Ovary (tissue), 9 donors: ENCODE results near the gene RPRD1A. TPM values are rescaled to one million over a fixed set of nuclear protein-coding genes. Genes with fewer than 3 reads are reported as not detected.
"Not testable (repeated sequence)": the region's sequence is repeated elsewhere in the genome, so short reads cannot be mapped to it uniquely, and the experiment has no call there.

Source experiments
- DNase-seq, 5 donors: peaks; one replicate each; pipeline ENCODE4 v3.0.0-alpha.2; 2019 to 2020
- H3K27ac ChIP-seq, 2 donors: fragments of 200-600 bp; one replicate each; pipeline versions ENCODE4 v1.5.1 to v1.8.0; 2019 to 2022
- H3K27me3 ChIP-seq: fragments of 200-600 bp; one replicate; pipeline ENCODE4 v1.8.0; 2022
- H3K36me3 ChIP-seq: fragments of 200-600 bp; sonication (generic); one replicate; pipeline ENCODE4 v1.5.1; 2019
- H3K4me1 ChIP-seq: one replicate; pipeline ENCODE4 v1.8.1; 2013; ENCODE audit warnings: mild to moderate bottlenecking, moderate library complexity; ENCODE audit not compliant: insufficient read depth
- H3K4me3 ChIP-seq: fragments of 200-600 bp; sonication (generic); one replicate; pipeline ENCODE4 v1.5.1; 2017
- H3K9me3 ChIP-seq, 2 donors: fragments of 200-600 bp in 1 of 2; sonication (generic) in 1 of 2; one replicate each; pipeline versions ENCODE4 v1.5.1 to v1.8.1; 2013 to 2019; ENCODE audit warnings: mild to moderate bottlenecking in 1 of 2, moderate library complexity in 1 of 2
- EP300 ChIP-seq: sonication (generic); formaldehyde crosslinking; IDR thresholded peaks from one replicate; pipeline ENCODE4 v1.6.1; 2017; ENCODE audit warnings: antibody characterized with exemption
- POLR2A ChIP-seq: fragments of 450-650 bp; IDR thresholded peaks from one replicate; pipeline ENCODE4 v1.6.1; 2017; ENCODE audit warnings: antibody characterized with exemption, mild to moderate bottlenecking, moderate library complexity
- WGBS, 3 donors: extraction: QIAGEN DNeasy Blood & Tissue Kit in 1 of 3; methylation state at CpG; one replicate each; pipeline versions ENCODE4 v1.1.5 to v1.1.7; 2013 to 2017; 5-methylcytosine and 5-hydroxymethylcytosine counted together
- intact Hi-C, 4 donors: fragments of 100-400 bp; cut with DNase I; formaldehyde crosslinking; loops; one replicate each; pipeline versions ENCODE4 v1.11.0 to v1.15.1; 2022 to 2023
- polyA plus RNA-seq, 2 donors: library from polyadenylated mRNA; stranded (reverse); fragments of 200-250 nt in 1 of 2; fragments of 350-450 nt in 1 of 2; fragmentation: Illumina TruSeq in 1 of 2; extraction: RNeasy Lipid Tissue Mini Kit (QIAGEN cat#74804) in 1 of 2; gene quantifications; one replicate each; pipeline ENCODE4 v1.2.3, GENCODE V29; 2013 to 2014
- total RNA-seq, 7 donors: library from RNA; depleted of rRNA in 2 of 7; stranded (reverse); fragments of >200 nt in 2 of 7; fragmentation: NEBNext Ultra II Directional in 3 of 7; extraction: Animal tissue kit (Norgen Biotek cat#: 25700) in 3 of 7; gene quantifications; one replicate each; pipeline versions ENCODE4 v1.1.0 to v1.2.4, GENCODE V29; 2016 to 2023
- TF ChIP-seq, protein P1 (sequence below), 3 donors: fragments of 450-650 bp in 2 of 3; fragments of 200-600 bp in 1 of 3; IDR thresholded peaks; one replicate each; pipeline versions ENCODE4 v1.5.1 to v1.8.0; 2016 to 2022; ENCODE audit warnings: antibody characterized with exemption in 3 of 3, mild to moderate bottlenecking in 1 of 3
- donor health status: DM: no; HTN: no; CAD: no; lungs with moderate emphysema.
- donor health status: DM: no; HTN: no; CAD: no.
- donor health status: Bipolar disorder and iron deficiency.
- donor health status: DM: yes; HTN: yes; CAD: no.
- donor health status: DM: no; HTN: no; CAD: no.
- donor health status: DM: yes; HTN: yes; CAD: no.

RPRD1A gene
- total and polyA plus RNA-seq, 9 donors, result 19.3 to 56.8 (median 41.3) TPM

DNA sequence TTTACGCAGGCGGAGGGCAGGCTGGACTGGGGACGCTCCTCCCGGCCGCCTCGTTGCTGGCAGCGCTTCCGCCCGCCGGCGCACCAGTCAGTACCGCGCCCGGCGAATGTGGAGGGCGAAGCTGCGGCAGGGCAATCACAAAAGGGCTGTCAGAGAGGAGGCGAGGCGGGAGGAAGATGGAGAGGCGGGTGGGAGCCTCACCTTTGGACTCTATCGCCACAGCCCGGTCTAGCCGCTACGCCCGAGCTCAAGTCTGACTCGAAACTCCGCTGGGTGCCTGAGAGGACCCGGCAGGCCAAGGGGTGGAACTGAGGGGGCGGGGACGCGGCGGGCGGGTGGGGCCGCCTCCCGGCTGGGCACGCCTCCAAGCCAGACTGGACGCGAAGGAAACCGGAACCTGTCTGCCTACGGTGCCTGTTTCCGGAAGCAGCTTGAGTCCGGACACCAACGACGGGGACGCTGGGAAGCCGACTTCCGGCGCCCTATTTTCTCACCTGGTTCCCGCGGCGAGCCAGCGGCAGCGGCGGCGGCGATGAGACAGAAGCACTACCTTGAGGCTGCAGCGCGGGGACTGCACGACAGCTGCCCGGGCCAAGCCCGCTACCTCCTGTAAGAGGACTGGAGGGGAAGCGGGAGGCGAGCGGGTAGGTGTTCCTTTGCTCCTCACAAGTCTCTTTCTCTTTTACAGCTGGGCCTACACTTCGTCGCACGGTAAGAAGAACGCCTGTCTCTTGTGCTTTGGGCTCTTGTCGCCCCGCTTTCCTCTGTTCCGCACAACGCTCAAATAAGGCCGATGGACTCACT, 95.0 kb downstream of the RPRD1A start, which contains the start of gene RMP24:
Gene RMP24, plus strand, starts transcription at position 483 of the 804 bp plus-strand sequence.
- H3K4me1 ChIP-seq, result no peaks in the 10 kb centered on the region
- peak within 1 kb of the TSS; percentile 60 to 86 for H3K27ac ChIP-seq
- no peaks in the 10 kb centered on the region for H3K9me3 ChIP-seq
- WGBS, 3 donors, result 0 to 1% (median 1%) methylated on average over 59 to 73 of the region's 73 CpGs
- H3K27me3 ChIP-seq, result no peaks in the 10 kb centered on the region
- DNase-seq, result peak; percentile 91 to 97 (median 93)
- intact Hi-C loops, result no loop called here
- no peaks in the 10 kb centered on the region for H3K36me3 ChIP-seq
- TF ChIP-seq, protein P1, sequence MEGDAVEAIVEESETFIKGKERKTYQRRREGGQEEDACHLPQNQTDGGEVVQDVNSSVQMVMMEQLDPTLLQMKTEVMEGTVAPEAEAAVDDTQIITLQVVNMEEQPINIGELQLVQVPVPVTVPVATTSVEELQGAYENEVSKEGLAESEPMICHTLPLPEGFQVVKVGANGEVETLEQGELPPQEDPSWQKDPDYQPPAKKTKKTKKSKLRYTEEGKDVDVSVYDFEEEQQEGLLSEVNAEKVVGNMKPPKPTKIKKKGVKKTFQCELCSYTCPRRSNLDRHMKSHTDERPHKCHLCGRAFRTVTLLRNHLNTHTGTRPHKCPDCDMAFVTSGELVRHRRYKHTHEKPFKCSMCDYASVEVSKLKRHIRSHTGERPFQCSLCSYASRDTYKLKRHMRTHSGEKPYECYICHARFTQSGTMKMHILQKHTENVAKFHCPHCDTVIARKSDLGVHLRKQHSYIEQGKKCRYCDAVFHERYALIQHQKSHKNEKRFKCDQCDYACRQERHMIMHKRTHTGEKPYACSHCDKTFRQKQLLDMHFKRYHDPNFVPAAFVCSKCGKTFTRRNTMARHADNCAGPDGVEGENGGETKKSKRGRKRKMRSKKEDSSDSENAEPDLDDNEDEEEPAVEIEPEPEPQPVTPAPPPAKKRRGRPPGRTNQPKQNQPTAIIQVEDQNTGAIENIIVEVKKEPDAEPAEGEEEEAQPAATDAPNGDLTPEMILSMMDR (IDR thresholded peaks at IDR 0.05), result no peak
- TF ChIP-seq EP300, result no peak
- TF ChIP-seq POLR2A, result peak; percentile 24
- H3K4me3 ChIP-seq, result peak within 1 kb of the TSS; percentile 87

DNA sequence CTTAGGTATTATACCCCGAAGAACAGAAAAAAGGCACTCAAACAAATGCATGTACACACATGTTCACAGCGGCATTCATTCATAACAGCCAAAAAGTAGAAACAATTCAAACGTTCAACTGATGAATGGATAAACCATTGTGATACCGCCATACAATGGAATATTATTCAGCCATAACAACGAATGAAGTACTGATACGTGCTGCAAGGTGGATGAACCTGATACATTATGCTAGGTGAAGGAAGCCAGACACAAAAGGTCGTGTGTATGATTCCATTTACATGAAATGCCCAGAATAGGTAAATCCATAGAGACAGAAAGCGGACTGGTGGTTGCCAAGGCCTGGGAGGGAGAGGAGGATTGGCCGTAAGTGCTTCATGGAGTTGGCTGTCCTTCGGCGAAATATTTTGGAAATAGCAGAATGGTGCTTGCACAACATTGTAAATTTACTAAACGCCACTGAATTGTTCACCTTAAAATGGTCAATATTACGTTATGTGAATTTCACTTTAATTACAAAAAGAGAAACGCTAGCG, 95.6 kb downstream of the RPRD1A start:
- WGBS, 3 donors, result 25 to 30% (median 27%) methylated on average over 15 of the region's 15 CpGs
- no peaks in the 10 kb centered on the region for H3K36me3 ChIP-seq
- intact Hi-C loops, result no loop called here
- DNase-seq, result peak in 1 of 5 donors; percentile 18
- peak overlapping the region; percentile 60 to 86 for H3K27ac ChIP-seq
- no peaks in the 10 kb centered on the region for H3K27me3 ChIP-seq
- TF ChIP-seq, protein P1 (IDR thresholded peaks at IDR 0.05), result no peak
- TF ChIP-seq EP300, result no peak
- no peaks in the 10 kb centered on the region for H3K9me3 ChIP-seq
- H3K4me1 ChIP-seq, result no peaks in the 10 kb centered on the region
- peak overlapping the region; percentile 87 for H3K4me3 ChIP-seq

DNA sequence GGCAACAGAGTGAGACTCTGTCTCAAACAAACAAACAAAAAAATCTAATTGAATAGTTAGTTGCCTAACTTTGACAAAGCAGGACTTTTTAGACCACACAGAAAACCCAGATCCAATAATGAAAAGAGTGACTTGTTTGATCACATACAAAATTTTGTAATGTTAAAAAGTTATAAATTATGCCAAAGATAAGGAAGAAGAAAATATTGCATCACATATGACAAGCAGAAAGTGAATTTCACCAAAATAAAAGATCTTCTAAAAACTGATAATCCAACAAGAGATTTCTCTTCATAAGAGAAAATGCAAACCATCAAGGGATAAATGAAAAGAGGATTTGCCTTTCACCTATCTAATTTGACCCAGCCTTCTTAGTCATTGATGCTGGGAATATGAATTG, 97.7 kb downstream of the RPRD1A start:
- TF ChIP-seq EP300 (no peak), POLR2A (no peak)
- TF ChIP-seq, protein P1 (IDR thresholded peaks at IDR 0.05), result no peak
- DNase-seq, result no peak
- no peaks in the 10 kb centered on the region for H3K27me3 ChIP-seq
- no peaks in the 10 kb centered on the region for H3K4me1 ChIP-seq
- H3K4me3 ChIP-seq, result no peak overlapping the region
- no peaks in the 10 kb centered on the region for H3K9me3 ChIP-seq
- H3K36me3 ChIP-seq, result no peaks in the 10 kb centered on the region
- no peak overlapping the region for H3K27ac ChIP-seq
- intact Hi-C loops, result no loop called here

DNA sequence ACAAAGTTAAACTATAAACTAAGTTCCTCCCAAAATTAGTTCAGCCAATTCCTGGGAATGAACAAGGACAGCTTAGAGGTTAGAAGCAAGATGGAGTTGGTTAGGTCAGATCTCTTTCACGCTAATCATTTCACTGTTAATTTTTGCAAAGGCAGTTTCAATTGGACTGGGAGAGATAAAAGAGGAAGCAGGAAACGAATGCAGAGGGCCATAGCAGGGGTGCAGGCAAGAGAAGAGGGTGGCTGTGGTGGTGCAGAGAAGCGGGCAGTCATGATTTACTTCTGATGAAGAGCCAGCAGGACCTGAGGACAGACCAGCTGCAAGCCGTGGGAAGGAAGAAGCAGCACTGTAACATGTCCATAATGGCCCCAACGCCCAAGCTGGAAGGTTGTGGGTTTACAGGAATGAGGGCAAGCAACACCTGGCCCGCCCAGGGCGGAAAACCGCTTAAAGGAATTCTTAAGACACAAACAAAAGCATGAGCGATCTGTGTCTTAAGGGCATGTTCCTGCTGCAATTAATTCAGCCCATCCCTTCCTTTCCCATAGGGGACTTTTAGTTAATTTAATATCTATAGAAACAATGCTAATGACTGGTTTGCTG, 99.0 kb downstream of the RPRD1A start:
- no peaks in the 10 kb centered on the region for H3K9me3 ChIP-seq
- no peaks in the 10 kb centered on the region for H3K36me3 ChIP-seq
- H3K27me3 ChIP-seq, result no peaks in the 10 kb centered on the region
- H3K4me3 ChIP-seq, result no peak overlapping the region
- TF ChIP-seq POLR2A (no peak), EP300 (no peak)
- TF ChIP-seq, protein P1 (IDR thresholded peaks at IDR 0.05), result no peak
- intact Hi-C loops, result no loop called here
- DNase-seq, result no peak
- WGBS, 3 donors, result 46 to 63% (median 50%) methylated on average over 9 of the region's 9 CpGs
- no peak overlapping the region for H3K27ac ChIP-seq
- H3K4me1 ChIP-seq, result no peaks in the 10 kb centered on the region

DNA sequence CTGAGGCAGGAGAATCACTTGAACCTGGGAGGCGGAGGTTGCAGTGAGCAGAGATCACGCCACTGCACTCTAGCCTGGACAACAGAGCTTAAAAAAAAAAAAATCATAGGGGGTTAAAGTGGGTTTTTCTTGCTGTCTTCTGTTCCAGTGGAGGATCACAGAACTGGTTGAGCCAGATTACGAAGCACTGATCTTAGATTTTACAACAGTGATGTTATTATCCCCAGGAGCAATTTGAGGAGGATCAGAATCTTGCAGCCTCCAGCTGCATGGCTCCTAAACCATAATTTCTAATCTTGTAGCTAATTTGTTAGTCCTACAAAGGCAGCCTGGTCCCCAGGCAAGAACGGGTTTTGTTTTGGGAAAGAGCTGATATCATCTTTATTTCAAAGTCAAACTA, 99.5 kb downstream of the RPRD1A start:
- H3K4me3 ChIP-seq, intact Hi-C loops, H3K9me3 ChIP-seq, H3K27me3 ChIP-seq, DNase-seq, H3K4me1 ChIP-seq, H3K27ac ChIP-seq, H3K36me3 ChIP-seq: not testable (repeated sequence)
- 52 to 70% (median 53%) methylated on average over 4 of the region's 4 CpGs for WGBS, 3 donors
